NCI-H460 (cell line): ENCODE results near the gene GNPNAT1. TPM values are rescaled to one million over a fixed set of nuclear protein-coding genes. Genes with fewer than 3 reads are reported as not detected.
"Not testable (repeated sequence)": the region's sequence is repeated elsewhere in the genome, so short reads cannot be mapped to it uniquely, and the experiment has no call there.

Source experiments
- DNase-seq: peaks from one replicate; pipeline ENCODE4 v3.0.0-alpha.2; 2016; ENCODE audit warnings: low read depth; ENCODE audit errors: extremely low read depth
- total RNA-seq: library from RNA; depleted of rRNA; stranded (reverse); fragments of >200 nt; shearing (Covaris generic); gene quantifications from 2 replicates; pipeline ENCODE4 v1.2.3, GENCODE V29; 2014

The GNPNAT1 gene
- total RNA-seq, 1 experiment from 2014 or later = 66.5 TPM

GRCh38 chr14:52790756-52791222 lies 618 bp downstream of the GNPNAT1 start:
- no peak for DNase-seq

GRCh38 chr14:52790011-52790755 lies 1.2 kb downstream of the GNPNAT1 start:
- DNase-seq = no peak

DNA sequence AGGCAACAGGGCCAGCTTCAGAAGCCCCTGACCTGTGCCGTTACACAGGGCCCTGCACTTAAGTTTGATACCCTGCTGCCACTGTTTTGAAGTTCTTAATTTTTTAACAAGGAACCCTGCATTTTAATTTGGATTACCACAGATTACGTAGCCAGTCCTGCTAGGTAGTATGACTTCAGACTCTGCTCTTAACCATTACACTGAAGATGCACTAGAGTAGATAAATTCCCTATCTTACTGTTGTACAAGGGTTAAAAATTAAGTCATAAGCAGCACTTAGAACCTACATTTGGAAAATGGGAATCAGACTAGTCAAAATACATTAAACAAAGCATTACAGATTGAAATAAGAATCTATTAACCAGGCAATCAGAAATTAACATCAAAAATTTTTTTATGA lies 2.3 kb downstream of the GNPNAT1 start:
- DNase-seq = no peak

- DNase-seq = no peak
Observed at GRCh38 chr14:52786887-52787286, 4.5 kb downstream of the GNPNAT1 start.

- no peak for DNase-seq
Observed at GRCh38 chr14:52783206-52783605, 8.2 kb downstream of the GNPNAT1 start.

DNA sequence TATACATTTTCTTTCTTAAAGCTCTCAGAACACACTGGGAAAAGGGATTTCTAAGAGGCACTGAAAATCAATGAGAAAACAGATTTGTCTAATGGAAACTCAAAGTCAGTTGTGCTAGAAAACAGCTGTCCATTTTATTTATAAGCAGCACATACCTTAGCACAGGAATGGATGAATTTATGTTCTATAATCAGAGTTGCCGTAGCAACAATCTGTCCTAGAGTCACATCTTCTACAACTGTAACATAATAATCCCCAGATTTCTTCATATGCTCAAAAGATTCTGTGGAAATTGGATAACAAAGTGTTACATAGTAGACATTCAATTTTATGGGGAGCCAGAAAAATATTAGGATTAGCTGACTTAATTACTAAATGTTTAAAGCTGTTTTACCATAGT lies 9.8 kb downstream of the GNPNAT1 start:
- DNase-seq = no peak

GRCh38 chr14:52780893-52781292 lies 10.5 kb downstream of the GNPNAT1 start:
- no peak for DNase-seq

DNA sequence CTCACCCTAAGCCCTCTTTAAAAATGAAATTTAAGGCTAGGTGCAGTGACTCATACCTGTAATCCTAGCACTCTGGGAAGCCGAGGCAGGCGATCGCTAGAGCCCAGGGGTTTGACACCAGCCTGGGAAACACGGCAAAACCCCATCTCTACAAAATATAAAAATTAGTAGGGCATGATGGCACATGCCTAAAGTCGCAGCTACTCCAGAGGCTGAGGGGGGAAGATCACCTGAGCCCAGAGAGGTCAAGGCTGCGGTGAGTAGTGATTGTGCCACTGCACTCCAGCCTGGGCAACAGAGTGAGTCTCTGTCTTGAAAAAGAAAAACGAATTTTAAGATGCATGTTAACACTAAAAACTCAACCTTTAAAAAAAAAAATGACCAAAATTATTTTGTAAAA lies 12.7 kb downstream of the GNPNAT1 start:
- DNase-seq = no peak

GRCh38 chr14:52776816-52777215 lies 14.6 kb downstream of the GNPNAT1 start:
- no peak for DNase-seq

GRCh38 chr14:52769887-52770286 lies 21.5 kb downstream of the GNPNAT1 start:
- no peak for DNase-seq

DNA sequence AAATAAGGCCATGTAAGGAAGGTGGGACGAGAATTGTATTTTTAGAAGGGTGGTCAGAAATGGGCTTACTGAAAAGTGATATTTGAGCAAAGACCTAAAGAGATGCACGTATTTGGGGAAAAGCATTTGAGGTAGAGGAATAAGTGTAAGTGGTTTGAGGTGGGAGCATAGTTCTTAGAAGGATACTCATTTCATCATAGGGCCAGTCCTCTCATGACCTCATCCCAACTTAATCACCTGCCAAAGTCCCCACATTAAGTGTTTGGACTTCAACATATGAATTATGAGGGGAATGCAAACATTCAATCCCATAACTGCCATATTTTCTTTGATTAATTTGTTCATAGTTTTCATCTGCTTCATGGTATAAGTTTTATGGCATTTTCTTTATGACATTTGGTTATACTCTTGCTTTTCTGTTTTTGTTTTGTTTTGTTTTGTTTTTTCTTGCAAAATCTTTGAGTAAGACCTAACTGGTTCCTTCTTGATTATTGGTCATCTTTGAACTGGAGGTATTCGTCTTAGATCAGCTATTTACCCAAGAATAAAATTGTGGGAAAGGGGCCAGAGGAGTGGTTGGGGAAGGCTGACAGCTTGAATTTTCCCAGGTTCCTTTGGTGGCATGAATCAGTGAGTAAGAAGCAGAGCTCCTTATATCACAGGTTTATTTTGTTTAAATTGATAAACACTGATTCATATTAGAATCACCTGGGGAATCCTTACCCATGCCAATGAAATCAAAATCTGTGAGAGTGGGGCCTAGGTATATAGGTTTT lies 24.2 kb downstream of the GNPNAT1 start:
- DNase-seq = no peak

- not testable (repeated sequence) for DNase-seq
Observed at GRCh38 chr14:52762923-52763322, 28.5 kb downstream of the GNPNAT1 start.

DNA sequence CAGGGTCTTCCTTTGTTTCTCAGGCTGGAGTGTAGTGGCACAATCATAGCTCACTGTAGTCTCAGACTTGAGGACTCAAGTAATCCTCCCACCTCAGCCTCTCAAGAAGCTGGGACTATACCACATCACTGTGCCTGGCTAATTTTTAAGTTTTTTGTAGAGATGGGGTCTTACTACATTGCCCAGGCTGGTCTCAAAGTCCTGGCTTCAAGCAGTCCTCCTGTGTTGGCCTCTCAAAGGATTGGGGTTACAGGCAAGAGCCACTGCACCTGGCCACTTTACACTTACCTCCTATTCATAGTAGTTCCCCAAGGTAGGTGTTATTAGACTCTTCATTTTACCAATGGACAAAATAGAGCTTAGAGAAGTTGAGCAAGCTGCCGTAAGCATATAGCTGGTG lies 32.3 kb downstream of the GNPNAT1 start:
- DNase-seq = no peak

- no peak for DNase-seq
Observed at GRCh38 chr14:52755607-52756316, 35.6 kb downstream of the GNPNAT1 start.

DNA sequence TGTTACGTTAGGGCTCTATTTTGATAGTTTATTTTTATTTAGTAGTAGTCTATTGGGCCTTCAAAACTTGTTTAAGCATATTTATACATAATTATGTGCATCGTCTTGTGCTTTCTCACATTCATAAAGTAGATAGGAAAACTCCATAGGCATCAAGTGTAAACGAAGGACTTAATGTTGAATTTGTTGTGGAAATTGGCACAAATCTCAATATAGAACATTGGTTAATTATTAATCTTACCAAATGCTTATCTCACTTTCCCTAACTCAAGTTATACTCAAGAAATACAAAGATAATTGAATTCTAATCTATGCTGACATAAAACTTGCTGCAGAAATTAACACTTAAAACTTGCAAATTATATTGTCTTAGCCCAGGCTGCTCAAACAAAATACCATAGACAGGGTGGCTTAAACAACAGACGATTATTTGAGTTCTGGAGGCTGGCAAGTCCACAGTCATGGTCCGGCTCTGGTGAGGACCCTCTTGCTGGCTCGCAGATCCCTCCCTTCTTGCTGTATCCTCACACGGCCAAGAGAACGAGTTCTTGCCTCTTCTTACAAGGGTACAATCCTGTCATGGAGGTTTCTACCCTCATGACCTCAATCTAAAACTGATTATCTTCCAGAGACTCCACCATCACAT lies 42.6 kb downstream of the GNPNAT1 start:
- DNase-seq = no peak

DNA sequence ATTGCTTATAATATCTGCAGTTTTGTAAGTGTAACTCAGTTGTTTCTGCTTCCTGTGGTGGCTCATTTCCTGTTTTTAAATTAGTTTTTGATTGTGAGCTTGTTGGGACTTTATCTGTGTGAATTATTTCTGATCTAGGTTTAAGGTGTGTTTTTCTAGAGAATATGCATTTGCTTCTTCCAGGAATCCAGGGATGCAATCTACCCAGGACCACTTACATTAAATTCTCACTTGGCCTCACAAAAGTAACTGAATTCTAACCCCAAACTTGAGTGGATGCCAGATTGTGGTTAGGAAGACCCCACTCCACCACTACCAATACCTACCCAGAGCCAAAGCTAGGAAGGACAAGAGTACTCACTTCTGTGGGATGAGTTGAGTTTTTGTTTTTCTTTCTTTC lies 49.5 kb downstream of the GNPNAT1 start:
- no peak for DNase-seq

DNA sequence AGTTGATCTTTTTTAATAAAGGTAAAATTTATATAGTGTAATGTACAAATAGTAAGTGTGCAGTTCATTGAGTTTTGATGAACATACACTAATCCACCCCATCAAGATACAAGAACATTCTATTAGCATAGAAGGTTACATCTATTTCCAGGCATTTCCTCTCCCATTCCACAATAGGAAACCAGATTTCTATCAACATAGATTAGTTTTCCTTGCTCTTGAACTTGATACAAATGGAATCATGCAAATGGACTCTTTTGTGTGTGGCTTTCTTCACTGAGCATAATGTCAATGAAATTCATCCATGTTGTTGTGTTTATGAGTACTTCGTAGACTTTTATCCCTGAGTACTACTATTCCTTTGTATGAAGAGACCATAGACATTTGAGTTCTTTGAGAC lies 50.7 kb downstream of the GNPNAT1 start:
- no peak for DNase-seq

GRCh38 chr14:52738409-52738808 lies 53.0 kb downstream of the GNPNAT1 start:
- no peak for DNase-seq

DNA sequence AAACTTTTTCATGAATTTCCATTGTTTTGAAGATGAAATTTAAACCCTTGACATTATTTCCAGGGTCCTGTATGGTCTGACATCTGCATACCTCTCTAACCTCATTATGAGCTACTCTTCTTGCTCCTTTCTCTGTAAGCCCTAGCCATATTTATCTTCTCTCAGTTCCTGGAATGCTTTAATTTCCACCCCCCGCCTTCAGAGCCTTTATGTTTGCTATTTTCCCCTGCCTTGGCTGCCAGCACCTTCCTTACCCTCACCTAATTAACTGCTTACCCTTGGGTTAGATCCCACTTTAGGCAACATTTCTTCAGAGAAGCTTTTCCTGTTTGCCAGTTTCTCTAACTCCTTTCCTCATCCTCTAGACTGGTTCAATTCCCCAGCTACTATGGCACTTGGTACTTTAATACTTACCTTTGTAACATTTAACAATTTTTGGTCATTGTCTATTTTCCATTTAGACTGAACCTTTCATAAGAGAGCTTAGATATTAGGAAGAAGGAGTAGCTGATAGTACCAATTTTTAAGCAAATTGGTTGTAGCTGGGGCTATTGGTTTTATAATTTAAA lies 55.4 kb downstream of the GNPNAT1 start:
- DNase-seq = no peak

GRCh38 chr14:52733824-52734223 lies 57.6 kb downstream of the GNPNAT1 start:
- DNase-seq = no peak

DNA sequence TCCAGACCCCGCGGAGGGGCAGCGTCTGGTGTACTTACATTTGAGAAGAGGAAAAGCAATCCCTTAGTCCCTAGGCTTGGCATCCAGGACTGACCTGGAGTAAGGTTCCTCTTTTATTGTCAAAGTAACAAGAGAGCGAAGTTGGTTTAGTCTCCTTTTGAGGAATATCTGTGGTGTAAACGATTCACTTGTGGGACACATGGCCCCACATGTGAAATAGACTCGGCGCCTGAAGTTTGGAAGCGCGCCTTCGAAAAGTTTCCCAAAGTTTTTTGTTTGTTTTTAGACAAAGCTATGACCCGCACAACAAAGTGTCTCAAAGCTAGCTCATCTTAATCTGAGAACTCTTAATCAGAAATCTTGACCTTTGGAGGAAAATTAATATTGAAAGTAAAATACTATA lies 60.7 kb downstream of the GNPNAT1 start:
- no peak for DNase-seq
